SK-N-SH treated with all-trans-retinoic acid at 6 μM for 48 hours (cell line): ENCODE results near the gene DACT3.

ENCODE experiments used
- ATAC-seq: fragments of 200-7000 bp; cut with Tn5 transposase; 3 replicates; pipeline ENCODE4 v1.9.1; 2020; ENCODE audit warnings: mild to moderate bottlenecking, moderate library complexity
- ARNTL ChIP-seq: fragments of 450-650 bp; formaldehyde crosslinking; IDR thresholded peaks from 2 replicates; pipeline ENCODE4 v1.5.0; 2020; ENCODE audit warnings: low read depth, mild to moderate bottlenecking, moderate library complexity, borderline replicate concordance
- BACH2 ChIP-seq: fragments of 250-450 bp; sonication (Bioruptor Pico); IDR thresholded peaks from 2 replicates; pipeline ENCODE4 v1.9.0; 2021; ENCODE audit warnings: mild to moderate bottlenecking, borderline replicate concordance
- CSDC2 ChIP-seq: fragments of 250-450 bp; sonication (Bioruptor Pico); IDR thresholded peaks from 2 replicates; pipeline ENCODE4 v1.5.0; 2020; ENCODE audit warnings: mild to moderate bottlenecking, moderate library complexity
- ESRRG ChIP-seq: fragments of 250-450 bp; sonication (Bioruptor Pico); IDR thresholded peaks from 2 replicates; pipeline ENCODE4 v1.6.1; 2021; ENCODE audit warnings: mild to moderate bottlenecking
- GLIS3 ChIP-seq: fragments of 250-450 bp; sonication (Bioruptor Pico); IDR thresholded peaks from 2 replicates; pipeline ENCODE4 v1.5.0; 2020; ENCODE audit warnings: mild to moderate bottlenecking, moderate library complexity
- ISL1 ChIP-seq: fragments of 250-450 bp; sonication (Bioruptor Pico); IDR thresholded peaks from 2 replicates; pipeline ENCODE4 v2.1.2; 2022; ENCODE audit warnings: mild to moderate bottlenecking, moderate library complexity
- OSR1 ChIP-seq: fragments of 250-450 bp; sonication (Bioruptor Pico); IDR thresholded peaks from 2 replicates; pipeline ENCODE4 v1.8.0; 2022; ENCODE audit warnings: moderate library complexity, mild to moderate bottlenecking, inconsistent platforms
- PPARA ChIP-seq: fragments of 250-450 bp; sonication (Bioruptor Pico); IDR thresholded peaks from 2 replicates; pipeline ENCODE4 v1.5.0; 2020; ENCODE audit warnings: mild to moderate bottlenecking, borderline replicate concordance
- RARB ChIP-seq: fragments of 250-450 bp; sonication (Bioruptor Pico); IDR thresholded peaks from 2 replicates; pipeline ENCODE4 v1.8.0; 2021; ENCODE audit warnings: mild to moderate bottlenecking, moderate library complexity
- SNAI2 ChIP-seq: fragments of 250-450 bp; sonication (Bioruptor Pico); IDR thresholded peaks from 2 replicates; pipeline ENCODE4 v1.5.0; 2020; ENCODE audit warnings: mild to moderate bottlenecking, moderate library complexity
- TOX ChIP-seq: fragments of 250-450 bp; sonication (Bioruptor Pico); IDR thresholded peaks from 2 replicates; pipeline ENCODE4 v1.8.0; 2021; ENCODE audit warnings: mild to moderate bottlenecking, moderate library complexity, borderline replicate concordance
- ZC3H10 ChIP-seq: fragments of 250-450 bp; sonication (Bioruptor Pico); IDR thresholded peaks from 2 replicates; pipeline ENCODE4 v1.5.1; 2021; ENCODE audit warnings: mild to moderate bottlenecking, moderate library complexity
- ZFP3 ChIP-seq: fragments of 250-450 bp; sonication (Bioruptor Pico); IDR thresholded peaks from 2 replicates; pipeline ENCODE4 v1.5.0; 2020; ENCODE audit warnings: mild to moderate bottlenecking, moderate library complexity
- ZNF565 ChIP-seq: fragments of 450-650 bp; formaldehyde crosslinking; conservative IDR thresholded peaks from 2 replicates; pipeline ENCODE4 v1.5.0; 2020; ENCODE audit warnings: low read depth, mild to moderate bottlenecking, moderate library complexity
- ZNF70 ChIP-seq: fragments of 450-650 bp; formaldehyde crosslinking; IDR thresholded peaks from 2 replicates; pipeline ENCODE4 v1.5.0; 2020; ENCODE audit warnings: mild to moderate bottlenecking, moderate library complexity
- ZNF8 ChIP-seq: fragments of 450-650 bp; formaldehyde crosslinking; IDR thresholded peaks from 2 replicates; pipeline ENCODE4 v1.5.0; 2020; ENCODE audit warnings: mild to moderate bottlenecking, moderate library complexity
- TF ChIP-seq, protein P1 (sequence below): fragments of 250-450 bp; sonication (Bioruptor Pico); IDR thresholded peaks from 2 replicates; pipeline ENCODE4 v1.8.0; 2020; ENCODE audit warnings: mild to moderate bottlenecking, moderate library complexity, borderline replicate concordance
- TF ChIP-seq, protein P2 (sequence below): fragments of 250-450 bp; sonication (Bioruptor Pico); IDR thresholded peaks from 2 replicates; pipeline ENCODE4 v1.8.0; 2021; ENCODE audit warnings: low read depth, mild to moderate bottlenecking, moderate library complexity, borderline replicate concordance
- TF ChIP-seq, protein P3 (sequence below): fragments of 250-450 bp; sonication (Bioruptor Pico); IDR thresholded peaks from 2 replicates; pipeline ENCODE4 v1.5.1; 2020; ENCODE audit warnings: low read depth, mild to moderate bottlenecking, moderate library complexity

The DACT3 gene

DNA sequence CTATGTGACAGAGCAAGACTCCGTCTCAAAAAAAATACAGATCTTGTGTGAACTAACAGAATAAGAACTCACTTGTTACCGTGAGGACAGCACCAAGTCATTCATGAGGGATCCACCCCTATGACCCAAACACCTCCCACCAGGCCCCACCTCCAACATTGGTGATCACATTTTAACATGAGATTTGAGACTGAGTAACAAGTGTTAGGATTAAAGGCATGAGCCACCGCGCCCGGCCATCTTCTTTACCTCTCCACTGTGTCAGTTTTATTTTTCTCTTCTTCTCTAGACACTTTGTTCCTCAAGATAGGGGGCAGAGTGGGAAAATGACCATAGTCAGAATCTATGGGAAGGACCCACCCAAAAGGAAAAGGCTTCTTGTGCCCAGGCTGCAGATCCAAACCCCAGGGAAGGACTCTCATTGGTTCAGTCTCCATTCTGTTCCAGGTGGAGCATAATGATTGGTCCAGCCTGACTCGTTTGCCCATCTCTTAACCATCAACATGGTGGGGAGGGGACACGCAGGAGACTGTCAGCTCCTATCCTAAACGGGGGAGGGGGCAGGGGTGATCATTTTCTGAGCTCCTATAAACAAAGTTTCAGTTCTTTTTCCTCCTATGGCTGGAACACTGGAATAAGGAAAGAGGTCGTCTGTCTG is 61.1 kb downstream of the DACT3 start:
- no peak for ATAC-seq
- no peak for TF ChIP-seq ARNTL (CRISPR knock-in tag)
- TF ChIP-seq GLIS3 (CRISPR knock-in tag), result no peak

DNA sequence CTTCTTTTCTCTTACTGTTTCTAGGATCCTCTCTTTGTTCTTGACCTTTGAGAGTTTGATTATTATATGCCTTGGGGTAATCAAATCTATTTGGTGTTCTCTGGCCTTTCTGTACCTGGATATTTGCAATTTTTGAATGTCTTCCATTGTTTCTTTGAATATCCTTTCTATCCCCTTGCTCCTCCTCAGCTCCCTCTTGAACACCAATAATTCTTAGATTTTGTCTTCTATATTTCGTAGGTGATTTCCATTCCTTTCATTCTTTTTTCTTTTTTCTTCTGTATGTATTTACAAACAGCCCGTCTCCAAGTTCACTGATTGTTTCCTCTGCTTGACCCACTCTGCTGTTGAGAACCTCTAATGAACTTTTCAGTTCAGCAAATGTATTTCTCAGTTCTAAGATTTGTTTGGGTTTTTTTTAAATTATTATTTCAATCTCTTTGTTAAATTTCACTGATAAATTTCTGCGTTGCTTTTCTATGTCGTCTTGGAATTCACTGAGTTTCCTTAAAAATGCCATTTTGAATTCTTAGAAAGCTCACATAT is 62.5 kb downstream of the DACT3 start:
- TF ChIP-seq, protein P1, sequence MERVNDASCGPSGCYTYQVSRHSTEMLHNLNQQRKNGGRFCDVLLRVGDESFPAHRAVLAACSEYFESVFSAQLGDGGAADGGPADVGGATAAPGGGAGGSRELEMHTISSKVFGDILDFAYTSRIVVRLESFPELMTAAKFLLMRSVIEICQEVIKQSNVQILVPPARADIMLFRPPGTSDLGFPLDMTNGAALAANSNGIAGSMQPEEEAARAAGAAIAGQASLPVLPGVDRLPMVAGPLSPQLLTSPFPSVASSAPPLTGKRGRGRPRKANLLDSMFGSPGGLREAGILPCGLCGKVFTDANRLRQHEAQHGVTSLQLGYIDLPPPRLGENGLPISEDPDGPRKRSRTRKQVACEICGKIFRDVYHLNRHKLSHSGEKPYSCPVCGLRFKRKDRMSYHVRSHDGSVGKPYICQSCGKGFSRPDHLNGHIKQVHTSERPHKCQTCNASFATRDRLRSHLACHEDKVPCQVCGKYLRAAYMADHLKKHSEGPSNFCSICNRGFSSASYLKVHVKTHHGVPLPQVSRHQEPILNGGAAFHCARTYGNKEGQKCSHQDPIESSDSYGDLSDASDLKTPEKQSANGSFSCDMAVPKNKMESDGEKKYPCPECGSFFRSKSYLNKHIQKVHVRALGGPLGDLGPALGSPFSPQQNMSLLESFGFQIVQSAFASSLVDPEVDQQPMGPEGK (CRISPR knock-in tag), result no peak
- TF ChIP-seq OSR1 (CRISPR knock-in tag) (no peak), ZNF8 (CRISPR knock-in tag) (no peak), ZNF70 (CRISPR knock-in tag) (no peak), ARNTL (CRISPR knock-in tag) (no peak), SNAI2 (CRISPR knock-in tag) (no peak), ZC3H10 (CRISPR knock-in tag) (no peak), ZFP3 (CRISPR knock-in tag) (no peak), CSDC2 (no peak), ZNF565 (no peak), TOX (CRISPR knock-in tag) (no peak), GLIS3 (CRISPR knock-in tag) (no peak), ISL1 (CRISPR knock-in tag) (no peak), BACH2 (CRISPR knock-in tag) (no peak), RARB (CRISPR knock-in tag) (no peak), ESRRG (CRISPR knock-in tag) (no peak), PPARA (CRISPR knock-in tag) (no peak)
- TF ChIP-seq, protein P2, sequence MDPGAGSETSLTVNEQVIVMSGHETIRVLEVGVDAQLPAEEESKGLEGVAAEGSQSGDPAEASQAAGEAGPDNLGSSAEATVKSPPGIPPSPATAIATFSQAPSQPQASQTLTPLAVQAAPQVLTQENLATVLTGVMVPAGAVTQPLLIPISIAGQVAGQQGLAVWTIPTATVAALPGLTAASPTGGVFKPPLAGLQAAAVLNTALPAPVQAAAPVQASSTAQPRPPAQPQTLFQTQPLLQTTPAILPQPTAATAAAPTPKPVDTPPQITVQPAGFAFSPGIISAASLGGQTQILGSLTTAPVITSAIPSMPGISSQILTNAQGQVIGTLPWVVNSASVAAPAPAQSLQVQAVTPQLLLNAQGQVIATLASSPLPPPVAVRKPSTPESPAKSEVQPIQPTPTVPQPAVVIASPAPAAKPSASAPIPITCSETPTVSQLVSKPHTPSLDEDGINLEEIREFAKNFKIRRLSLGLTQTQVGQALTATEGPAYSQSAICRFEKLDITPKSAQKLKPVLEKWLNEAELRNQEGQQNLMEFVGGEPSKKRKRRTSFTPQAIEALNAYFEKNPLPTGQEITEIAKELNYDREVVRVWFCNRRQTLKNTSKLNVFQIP (CRISPR knock-in tag), result no peak
- TF ChIP-seq, protein P3, sequence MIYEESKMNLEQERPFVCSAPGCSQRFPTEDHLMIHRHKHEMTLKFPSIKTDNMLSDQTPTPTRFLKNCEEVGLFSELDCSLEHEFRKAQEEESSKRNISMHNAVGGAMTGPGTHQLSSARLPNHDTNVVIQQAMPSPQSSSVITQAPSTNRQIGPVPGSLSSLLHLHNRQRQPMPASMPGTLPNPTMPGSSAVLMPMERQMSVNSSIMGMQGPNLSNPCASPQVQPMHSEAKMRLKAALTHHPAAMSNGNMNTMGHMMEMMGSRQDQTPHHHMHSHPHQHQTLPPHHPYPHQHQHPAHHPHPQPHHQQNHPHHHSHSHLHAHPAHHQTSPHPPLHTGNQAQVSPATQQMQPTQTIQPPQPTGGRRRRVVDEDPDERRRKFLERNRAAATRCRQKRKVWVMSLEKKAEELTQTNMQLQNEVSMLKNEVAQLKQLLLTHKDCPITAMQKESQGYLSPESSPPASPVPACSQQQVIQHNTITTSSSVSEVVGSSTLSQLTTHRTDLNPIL (CRISPR knock-in tag), result no peak
- no peak for ATAC-seq
